OCI-LY1 (cell line): ENCODE measurements around the gene CMIP.

ENCODE experiments used
- H2AFZ ChIP-seq: fragments of 200-600 bp; sonication (generic), shearing (Covaris generic); 2 replicates; pipeline ENCODE4 v1.6.0; 2014; ENCODE audit warnings: antibody characterized with exemption, mild to moderate bottlenecking, low read length
- H3F3A ChIP-seq: fragments of 200-600 bp; sonication (generic), shearing (Covaris generic); 2 replicates; pipeline ENCODE4 v1.6.0; 2014; ENCODE audit warnings: mild to moderate bottlenecking, antibody characterized with exemption, low read length, moderate library complexity; ENCODE audit not compliant: insufficient read depth
- H3K27ac ChIP-seq: fragments of 200-600 bp; sonication (generic); 2 replicates; pipeline ENCODE4 v1.5.1; 2014; ENCODE audit warnings: low read length, mixed run types, mild to moderate bottlenecking, low read depth; ENCODE audit not compliant: poor library complexity, severe bottlenecking
- H3K27me3 ChIP-seq: fragments of 200-600 bp; sonication (generic); 2 replicates; pipeline ENCODE4 v1.6.0; 2014; ENCODE audit warnings: antibody characterized with exemption, mild to moderate bottlenecking, low read length, moderate library complexity; ENCODE audit not compliant: insufficient read depth
- H3K36me3 ChIP-seq: fragments of 200-600 bp; sonication (generic); 2 replicates; pipeline ENCODE4 v1.6.1; 2014; ENCODE audit warnings: mild to moderate bottlenecking, antibody characterized with exemption, low read length, moderate library complexity, mixed read lengths; ENCODE audit not compliant: insufficient read depth
- H3K4me1 ChIP-seq: fragments of 200-600 bp; sonication (generic); 2 replicates; pipeline ENCODE4 v1.5.1; 2014; ENCODE audit warnings: mild to moderate bottlenecking, low read length, moderate library complexity; ENCODE audit not compliant: insufficient read depth, severe bottlenecking
- H3K4me2 ChIP-seq: fragments of 200-600 bp; sonication (generic), shearing (Covaris generic); 2 replicates; pipeline ENCODE4 v1.6.1; 2014; ENCODE audit warnings: low read length
- H3K4me3 ChIP-seq: fragments of 200-600 bp; sonication (generic); 2 replicates; pipeline ENCODE4 v1.5.1; 2014; ENCODE audit warnings: low read length, low read depth, mild to moderate bottlenecking, mixed read lengths; ENCODE audit not compliant: poor library complexity, severe bottlenecking
- H3K79me2 ChIP-seq: fragments of 200-600 bp; shearing (Covaris generic); 2 replicates; pipeline ENCODE4 v1.6.1; 2016; ENCODE audit warnings: mixed run types, low read length, mixed read lengths; ENCODE audit not compliant: insufficient read depth
- H3K9ac ChIP-seq: fragments of 200-600 bp; sonication (generic), shearing (Covaris generic); 2 replicates; pipeline ENCODE4 v1.6.1; 2014; ENCODE audit warnings: mild to moderate bottlenecking, low read length, mixed read lengths
- H3K9me2 ChIP-seq: fragments of 200-600 bp; sonication (generic), shearing (Covaris generic); 2 replicates; pipeline ENCODE4 v1.6.1; 2014; ENCODE audit warnings: low read depth, mild to moderate bottlenecking, low read length, mixed read lengths
- H3K9me3 ChIP-seq: fragments of 200-600 bp; shearing (Covaris generic); 2 replicates; pipeline ENCODE4 v1.6.1; 2014; ENCODE audit warnings: low read length, mixed read lengths
- H4K20me1 ChIP-seq: fragments of 200-600 bp; sonication (generic), shearing (Covaris generic); 2 replicates; pipeline ENCODE4 v1.6.0; 2016; ENCODE audit warnings: mild to moderate bottlenecking, low read length; ENCODE audit not compliant: insufficient read depth
- EZH2 ChIP-seq: fragments of 200-600 bp; sonication (generic), shearing (Covaris generic); IDR thresholded peaks from 2 replicates; pipeline ENCODE4 v1.8.0; 2017; ENCODE audit warnings: borderline replicate concordance, mixed run types, mild to moderate bottlenecking, antibody characterized with exemption, low read length, moderate library complexity, mixed read lengths
- TF ChIP-seq, protein P1 (sequence below): fragments of 200-600 bp; sonication (generic), shearing (Covaris generic); IDR thresholded peaks from 2 replicates; pipeline ENCODE4 v1.5.1; 2017; ENCODE audit warnings: mild to moderate bottlenecking, antibody characterized with exemption, low read length, moderate library complexity, mixed read lengths

The CMIP gene

GRCh38 chr16:81693041-81693743 is 248.6 kb downstream of the CMIP start:
- H3K9ac ChIP-seq = peak overlapping the region; percentile 36; the same call in 1 of the 2 replicates
- no peaks in the 10 kb centered on the region for H3K9me2 ChIP-seq
- no peaks in the 10 kb centered on the region for H3K9me3 ChIP-seq
- no peaks in the 10 kb centered on the region for H3F3A ChIP-seq
- TF ChIP-seq, protein P1, sequence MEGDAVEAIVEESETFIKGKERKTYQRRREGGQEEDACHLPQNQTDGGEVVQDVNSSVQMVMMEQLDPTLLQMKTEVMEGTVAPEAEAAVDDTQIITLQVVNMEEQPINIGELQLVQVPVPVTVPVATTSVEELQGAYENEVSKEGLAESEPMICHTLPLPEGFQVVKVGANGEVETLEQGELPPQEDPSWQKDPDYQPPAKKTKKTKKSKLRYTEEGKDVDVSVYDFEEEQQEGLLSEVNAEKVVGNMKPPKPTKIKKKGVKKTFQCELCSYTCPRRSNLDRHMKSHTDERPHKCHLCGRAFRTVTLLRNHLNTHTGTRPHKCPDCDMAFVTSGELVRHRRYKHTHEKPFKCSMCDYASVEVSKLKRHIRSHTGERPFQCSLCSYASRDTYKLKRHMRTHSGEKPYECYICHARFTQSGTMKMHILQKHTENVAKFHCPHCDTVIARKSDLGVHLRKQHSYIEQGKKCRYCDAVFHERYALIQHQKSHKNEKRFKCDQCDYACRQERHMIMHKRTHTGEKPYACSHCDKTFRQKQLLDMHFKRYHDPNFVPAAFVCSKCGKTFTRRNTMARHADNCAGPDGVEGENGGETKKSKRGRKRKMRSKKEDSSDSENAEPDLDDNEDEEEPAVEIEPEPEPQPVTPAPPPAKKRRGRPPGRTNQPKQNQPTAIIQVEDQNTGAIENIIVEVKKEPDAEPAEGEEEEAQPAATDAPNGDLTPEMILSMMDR = peak; percentile 20
- no peak for TF ChIP-seq EZH2
- peaks cover 46% of the 10 kb centered on the region for H3K4me1 ChIP-seq
- peak overlapping the region; percentile 93 for H3K27ac ChIP-seq
- no peaks in the 10 kb centered on the region for H3K79me2 ChIP-seq
- H3K27me3 ChIP-seq = no peaks in the 10 kb centered on the region
- H3K4me3 ChIP-seq = no peak overlapping the region
- peaks cover 52% of the 10 kb centered on the region for H3K36me3 ChIP-seq
- H2AFZ ChIP-seq = no peak overlapping the region
- H3K4me2 ChIP-seq = no peak overlapping the region; the same call in 1 of the 2 replicates
- no peaks in the 10 kb centered on the region for H4K20me1 ChIP-seq

DNA sequence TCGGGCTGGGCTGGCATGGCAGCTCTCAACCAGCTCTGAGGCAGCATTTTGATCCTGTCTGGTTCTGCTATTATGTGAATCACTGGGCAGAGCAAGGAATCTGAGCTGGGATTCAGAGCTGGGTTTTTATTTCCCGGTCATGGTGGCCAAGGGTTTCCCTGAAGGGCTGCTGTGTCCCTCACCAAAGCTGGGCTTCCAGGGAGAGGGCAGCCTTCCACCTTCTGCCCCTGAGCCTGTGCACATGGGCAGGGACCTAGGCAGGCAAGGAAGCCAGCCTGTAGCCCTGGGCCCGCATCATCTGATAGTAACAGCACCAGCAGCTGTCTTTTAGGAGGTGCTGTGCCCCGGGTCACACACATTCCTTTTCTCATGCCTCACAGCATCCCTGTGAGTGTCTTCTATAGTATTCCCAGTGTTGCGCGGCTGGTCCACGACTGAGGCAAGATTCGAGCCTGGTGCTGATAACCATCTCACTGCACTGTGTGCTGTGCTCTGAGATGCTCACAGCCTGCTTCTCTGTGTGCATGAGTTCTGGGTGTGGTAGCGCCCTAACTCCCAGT is 249.2 kb downstream of the CMIP start:
- H3K4me2 ChIP-seq = no peak overlapping the region
- H3K79me2 ChIP-seq = no peaks in the 10 kb centered on the region
- no peak overlapping the region for H3K4me3 ChIP-seq
- no peaks in the 10 kb centered on the region for H3K9me2 ChIP-seq
- peaks cover 46% of the 10 kb centered on the region for H3K4me1 ChIP-seq
- H3K27me3 ChIP-seq = no peaks in the 10 kb centered on the region
- H2AFZ ChIP-seq = no peak overlapping the region
- TF ChIP-seq, protein P1 = no peak
- TF ChIP-seq EZH2 = no peak
- no peaks in the 10 kb centered on the region for H4K20me1 ChIP-seq
- peaks cover 59% of the 10 kb centered on the region for H3K36me3 ChIP-seq
- H3K27ac ChIP-seq = peak overlapping the region; percentile 93
- peak overlapping the region; percentile 35; the same call in 1 of the 2 replicates for H3K9ac ChIP-seq
- H3F3A ChIP-seq = no peaks in the 10 kb centered on the region
- H3K9me3 ChIP-seq = no peaks in the 10 kb centered on the region

DNA sequence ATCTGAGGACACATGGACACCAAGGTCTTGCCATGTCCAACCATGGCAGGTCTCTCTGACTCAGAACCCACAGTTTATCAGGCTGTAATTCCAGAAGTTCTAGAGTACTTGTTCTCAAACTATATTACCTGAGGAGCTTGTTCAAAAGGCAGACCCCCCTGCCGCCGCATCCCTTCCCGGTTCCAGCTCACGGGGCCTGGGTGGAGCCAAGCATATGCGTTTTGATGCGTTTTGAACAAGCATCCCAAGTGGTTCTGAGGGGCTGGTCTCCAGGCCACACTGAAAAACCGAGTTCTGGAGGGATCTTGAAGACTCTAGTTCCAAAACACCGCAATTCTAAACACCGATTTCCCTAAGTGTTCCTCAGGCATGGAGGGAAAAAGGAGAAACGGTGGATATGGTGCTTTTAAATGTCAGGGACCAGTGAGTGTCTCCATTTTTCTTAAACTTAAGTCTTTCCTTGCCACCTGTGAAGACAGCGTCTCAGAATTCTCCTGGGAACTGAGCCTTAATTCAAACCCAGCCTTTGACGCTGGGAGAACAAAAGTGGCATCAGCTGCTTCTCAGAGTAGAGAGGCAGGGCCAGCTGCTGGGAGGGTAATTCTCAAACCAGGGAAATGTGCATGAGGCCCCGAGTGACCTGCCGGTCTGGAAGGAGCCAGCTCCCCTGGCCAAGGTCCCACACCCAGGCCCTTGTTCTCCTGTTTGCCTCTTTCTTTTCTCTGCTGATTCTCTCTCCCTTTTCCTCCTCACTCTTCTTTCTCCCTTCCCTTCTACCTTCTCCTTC is 250.1 kb downstream of the CMIP start:
- H3K4me1 ChIP-seq = peaks cover 53% of the 10 kb centered on the region
- H2AFZ ChIP-seq = no peak overlapping the region
- H3K4me3 ChIP-seq = no peak overlapping the region
- H3K36me3 ChIP-seq = peaks cover 67% of the 10 kb centered on the region
- no peaks in the 10 kb centered on the region for H3K9me2 ChIP-seq
- H3F3A ChIP-seq = no peaks in the 10 kb centered on the region
- H3K79me2 ChIP-seq = no peaks in the 10 kb centered on the region
- no peaks in the 10 kb centered on the region for H4K20me1 ChIP-seq
- no peaks in the 10 kb centered on the region for H3K9me3 ChIP-seq
- H3K4me2 ChIP-seq = no peak overlapping the region
- TF ChIP-seq, protein P1 = no peak
- TF ChIP-seq EZH2 = no peak
- no peak overlapping the region; the same call in 1 of the 2 replicates for H3K9ac ChIP-seq
- no peaks in the 10 kb centered on the region for H3K27me3 ChIP-seq
- peak overlapping the region; percentile 93 for H3K27ac ChIP-seq
